Measurements from ENCODE around the gene SFXN2.

DNA sequence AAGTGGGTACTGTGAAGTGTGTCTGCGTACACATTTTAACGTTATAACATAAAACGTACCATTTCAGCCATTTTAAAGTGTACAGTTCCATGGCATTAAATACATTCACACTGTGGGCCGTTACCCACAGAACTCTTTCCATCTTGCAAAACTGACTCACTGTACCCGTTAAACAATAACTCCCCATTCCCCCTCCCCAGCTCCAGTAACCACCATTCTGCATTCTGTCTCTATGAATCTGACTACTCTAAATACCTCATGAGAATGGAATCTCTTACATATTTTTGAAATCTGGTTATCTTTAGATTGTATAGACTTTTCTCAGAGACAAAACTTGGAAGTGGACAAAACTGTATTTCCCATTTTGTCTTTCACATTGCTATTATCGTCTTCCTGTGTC lies 9.5 kb upstream of the SFXN2 start:
- TF ChIP-seq POLR2A (IDR thresholded peaks at IDR 0.05) = no peak
- TF ChIP-seq, protein P1, sequence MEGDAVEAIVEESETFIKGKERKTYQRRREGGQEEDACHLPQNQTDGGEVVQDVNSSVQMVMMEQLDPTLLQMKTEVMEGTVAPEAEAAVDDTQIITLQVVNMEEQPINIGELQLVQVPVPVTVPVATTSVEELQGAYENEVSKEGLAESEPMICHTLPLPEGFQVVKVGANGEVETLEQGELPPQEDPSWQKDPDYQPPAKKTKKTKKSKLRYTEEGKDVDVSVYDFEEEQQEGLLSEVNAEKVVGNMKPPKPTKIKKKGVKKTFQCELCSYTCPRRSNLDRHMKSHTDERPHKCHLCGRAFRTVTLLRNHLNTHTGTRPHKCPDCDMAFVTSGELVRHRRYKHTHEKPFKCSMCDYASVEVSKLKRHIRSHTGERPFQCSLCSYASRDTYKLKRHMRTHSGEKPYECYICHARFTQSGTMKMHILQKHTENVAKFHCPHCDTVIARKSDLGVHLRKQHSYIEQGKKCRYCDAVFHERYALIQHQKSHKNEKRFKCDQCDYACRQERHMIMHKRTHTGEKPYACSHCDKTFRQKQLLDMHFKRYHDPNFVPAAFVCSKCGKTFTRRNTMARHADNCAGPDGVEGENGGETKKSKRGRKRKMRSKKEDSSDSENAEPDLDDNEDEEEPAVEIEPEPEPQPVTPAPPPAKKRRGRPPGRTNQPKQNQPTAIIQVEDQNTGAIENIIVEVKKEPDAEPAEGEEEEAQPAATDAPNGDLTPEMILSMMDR (IDR thresholded peaks at IDR 0.05) = no peak

Measured in sigmoid colon (tissue), 3 donors.